B cell (primary cell): Measurements from ENCODE around the gene ALKBH8.

Experiments used
- EZH2 ChIP-seq: IDR thresholded peaks from 2 replicates; pipeline ENCODE4 v1.6.1; 2012; ENCODE audit warnings: borderline replicate concordance, low read depth, mild to moderate bottlenecking, moderate library complexity, low read length; ENCODE audit not compliant: insufficient read depth, poor library complexity, severe bottlenecking
- TF ChIP-seq, protein P1 (sequence below): fragments of 200-600 bp; IDR thresholded peaks from one replicate; pipeline ENCODE4 v1.8.0; 2022; ENCODE audit warnings: antibody characterized with exemption, mild to moderate bottlenecking

DNA sequence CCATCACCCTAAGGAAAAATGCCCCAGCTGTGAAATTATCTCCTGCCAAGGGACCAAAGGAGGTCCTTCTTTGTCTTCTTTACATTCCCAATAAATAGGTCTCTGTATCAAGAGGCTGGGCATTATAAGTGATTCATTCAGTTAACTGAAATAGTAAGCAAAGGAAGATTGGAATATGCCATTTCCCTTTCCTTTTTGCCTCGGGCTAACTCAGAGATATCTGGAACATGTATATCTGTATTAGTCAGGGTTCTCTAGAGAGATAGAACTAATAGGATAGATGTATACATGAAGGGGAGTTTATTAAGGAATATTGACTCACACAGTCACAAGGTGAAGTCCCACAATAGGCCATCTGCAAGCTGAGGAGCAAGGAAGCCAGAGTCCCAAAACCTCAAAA, 92.6 kb downstream of the ALKBH8 start:
- TF ChIP-seq, protein P1, sequence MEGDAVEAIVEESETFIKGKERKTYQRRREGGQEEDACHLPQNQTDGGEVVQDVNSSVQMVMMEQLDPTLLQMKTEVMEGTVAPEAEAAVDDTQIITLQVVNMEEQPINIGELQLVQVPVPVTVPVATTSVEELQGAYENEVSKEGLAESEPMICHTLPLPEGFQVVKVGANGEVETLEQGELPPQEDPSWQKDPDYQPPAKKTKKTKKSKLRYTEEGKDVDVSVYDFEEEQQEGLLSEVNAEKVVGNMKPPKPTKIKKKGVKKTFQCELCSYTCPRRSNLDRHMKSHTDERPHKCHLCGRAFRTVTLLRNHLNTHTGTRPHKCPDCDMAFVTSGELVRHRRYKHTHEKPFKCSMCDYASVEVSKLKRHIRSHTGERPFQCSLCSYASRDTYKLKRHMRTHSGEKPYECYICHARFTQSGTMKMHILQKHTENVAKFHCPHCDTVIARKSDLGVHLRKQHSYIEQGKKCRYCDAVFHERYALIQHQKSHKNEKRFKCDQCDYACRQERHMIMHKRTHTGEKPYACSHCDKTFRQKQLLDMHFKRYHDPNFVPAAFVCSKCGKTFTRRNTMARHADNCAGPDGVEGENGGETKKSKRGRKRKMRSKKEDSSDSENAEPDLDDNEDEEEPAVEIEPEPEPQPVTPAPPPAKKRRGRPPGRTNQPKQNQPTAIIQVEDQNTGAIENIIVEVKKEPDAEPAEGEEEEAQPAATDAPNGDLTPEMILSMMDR = no peak
- TF ChIP-seq EZH2 = no peak
